Endometrial microvascular endothelial cells (primary cell): ENCODE measurements around the gene ABCC4. TPM values are rescaled to one million over a fixed set of nuclear protein-coding genes. Genes with fewer than 3 reads are reported as not detected.
"Not testable (repeated sequence)": the region's sequence is repeated elsewhere in the genome, so short reads cannot be mapped to it uniquely, and the experiment has no call there.

Experiments
- in situ Hi-C: cut with HindIII; loops from 2 replicates; pipeline ENCODE4 v1.10.0; 2017; ENCODE audit warnings: low sequenced_read_pairs, low pct_unique_long_range_greater_than_20kb; ENCODE audit errors: inconsistent ontology term
- total RNA-seq: library from RNA; depleted of rRNA; stranded (reverse); fragments of >200 nt; gene quantifications from one replicate; pipeline ENCODE4 v1.2.3, GENCODE V29; 2015; ENCODE audit errors: inconsistent ontology term

Gene ABCC4
- total RNA-seq, 1 donor from 2014 or later = 27.6 TPM

DNA sequence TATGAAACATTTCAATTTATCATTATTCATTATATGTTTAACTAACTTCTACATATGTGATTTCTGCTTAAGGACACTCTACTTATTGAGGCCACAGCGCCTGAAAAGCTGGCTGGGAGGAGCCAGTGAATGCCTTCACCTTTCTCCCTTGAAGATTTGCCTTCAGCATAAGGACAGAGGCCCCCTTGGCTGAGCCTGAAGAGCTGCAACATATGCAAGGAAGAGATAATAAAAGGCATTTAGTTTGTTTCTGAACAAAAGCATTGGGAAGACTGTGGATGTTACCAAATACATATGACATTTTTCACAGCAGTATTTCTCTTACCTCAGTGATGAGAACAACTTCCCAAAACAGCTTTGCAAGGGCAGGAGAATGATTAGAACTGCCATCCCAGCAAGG lies 92.1 kb downstream of the ABCC4 start:
- in situ Hi-C loops = no loop called here

GRCh38 chr13:95207769-95208366 lies 93.4 kb downstream of the ABCC4 start:
- in situ Hi-C loops = no loop called here

- in situ Hi-C loops = no loop called here
These were observed 95.1 kb downstream of the ABCC4 start for GRCh38 chr13:95206116-95206515.

DNA sequence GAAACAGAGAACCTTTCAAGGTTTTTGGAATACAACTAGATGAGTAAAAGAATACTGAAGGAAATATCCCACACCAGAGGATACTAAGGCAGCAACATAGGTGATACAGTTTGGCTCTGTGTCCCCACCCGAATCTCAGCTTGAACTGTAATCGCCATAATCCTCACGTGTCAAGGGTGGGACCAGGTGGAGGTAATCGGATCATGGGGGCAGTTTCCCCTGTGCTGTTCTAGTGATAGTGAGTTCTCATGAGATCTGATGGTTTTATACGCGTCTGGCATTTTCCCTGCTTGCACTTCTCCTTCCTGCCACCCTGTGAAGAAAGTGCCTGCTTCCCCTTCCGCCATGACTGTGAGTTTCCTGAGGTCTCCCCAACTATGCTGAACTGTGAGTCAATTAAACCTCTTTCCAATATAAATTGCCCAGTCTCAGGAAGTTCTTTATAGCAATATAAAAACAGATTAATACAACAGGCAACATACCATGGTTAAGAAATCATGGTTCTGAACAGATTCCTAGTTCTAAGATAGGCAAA lies 97.0 kb downstream of the ABCC4 start:
- in situ Hi-C loops = no loop called here

- in situ Hi-C loops = no loop called here
These were observed 99.2 kb downstream of the ABCC4 start for GRCh38 chr13:95201814-95202651.

DNA sequence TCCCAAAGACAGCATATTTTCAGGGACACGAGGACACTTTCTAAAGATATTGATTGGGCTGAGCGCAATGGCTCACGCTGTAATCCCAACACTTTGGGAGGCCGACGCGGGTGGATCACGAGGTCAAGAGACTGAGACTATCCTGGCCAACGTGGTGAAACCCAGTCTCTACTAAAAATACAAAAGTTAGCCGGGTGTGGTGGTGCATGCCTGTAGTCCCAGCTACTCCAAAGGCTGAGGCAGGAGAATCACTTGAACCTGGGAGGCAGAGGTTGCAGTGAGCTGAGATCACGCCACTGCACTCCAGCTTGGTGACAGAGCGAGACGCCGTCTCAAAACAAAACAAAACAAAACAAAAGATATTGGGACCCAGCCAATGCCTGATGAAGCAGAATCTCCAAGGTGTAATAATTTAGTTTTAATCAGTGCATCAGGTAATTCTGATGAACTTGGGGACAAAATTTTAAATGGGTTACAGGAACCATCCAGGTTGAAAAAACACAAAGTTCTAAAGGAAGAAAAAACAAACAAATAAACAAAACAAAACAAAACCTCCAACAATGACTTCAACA lies 100.8 kb downstream of the ABCC4 start:
- in situ Hi-C loops = not testable (repeated sequence)

GRCh38 chr13:95199896-95200295 lies 101.4 kb downstream of the ABCC4 start:
- in situ Hi-C loops = no loop called here

GRCh38 chr13:95198606-95199005 lies 102.6 kb downstream of the ABCC4 start:
- in situ Hi-C loops = not testable (repeated sequence)

DNA sequence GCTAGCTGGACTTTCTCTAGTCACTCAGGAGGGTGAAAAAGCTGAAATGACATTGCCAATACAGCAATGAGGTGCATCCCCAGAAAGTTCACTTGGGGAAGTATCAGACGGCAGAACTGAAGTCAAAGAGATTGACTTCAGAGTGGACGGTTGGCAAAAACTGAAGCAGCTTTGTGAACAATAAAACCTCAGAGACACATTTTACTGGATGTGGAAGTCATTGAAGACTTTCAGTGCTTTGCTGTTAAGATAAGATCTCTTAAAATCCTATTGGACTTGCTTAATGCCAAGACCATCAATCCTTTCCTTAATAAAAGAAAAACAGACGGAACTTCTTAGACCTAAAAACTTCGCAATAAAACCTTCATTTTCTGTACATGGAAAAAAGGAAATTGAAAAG lies 103.7 kb downstream of the ABCC4 start:
- in situ Hi-C loops = no loop called here

DNA sequence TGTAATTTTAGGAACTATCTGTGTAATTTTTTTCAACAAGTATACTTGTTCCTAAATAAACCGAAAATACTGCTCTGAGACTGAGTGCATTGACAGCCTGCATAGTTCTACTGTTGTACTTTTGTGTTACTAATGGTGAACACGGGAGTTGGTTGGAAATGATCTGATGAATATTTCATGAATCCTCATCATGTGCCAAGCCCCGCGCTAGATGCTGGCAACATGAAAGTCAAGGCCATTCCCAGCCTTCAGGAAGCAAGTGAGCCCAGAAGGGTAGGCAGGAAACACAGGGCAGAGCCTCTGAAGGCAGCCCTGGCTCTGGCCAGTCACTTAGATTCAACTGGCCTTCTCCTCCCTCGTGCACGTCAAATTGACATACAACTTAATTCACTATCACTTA lies 106.1 kb downstream of the ABCC4 start:
- in situ Hi-C loops = no loop called here

GRCh38 chr13:95193509-95194230 lies 107.6 kb downstream of the ABCC4 start:
- in situ Hi-C loops = no loop called here

- in situ Hi-C loops = no loop called here
These were observed 108.3 kb downstream of the ABCC4 start for GRCh38 chr13:95192998-95193397.

- in situ Hi-C loops = not testable (repeated sequence)
These were observed 108.7 kb downstream of the ABCC4 start for GRCh38 chr13:95192564-95192945.

GRCh38 chr13:95191821-95192563 lies 109.3 kb downstream of the ABCC4 start:
- in situ Hi-C loops = no loop called here

GRCh38 chr13:95188128-95188527 lies 113.1 kb downstream of the ABCC4 start:
- in situ Hi-C loops = no loop called here

GRCh38 chr13:95185851-95186250 lies 115.4 kb downstream of the ABCC4 start:
- in situ Hi-C loops = no loop called here

- in situ Hi-C loops = no loop called here
These were observed 115.9 kb downstream of the ABCC4 start for GRCh38 chr13:95185311-95185710.

GRCh38 chr13:95184317-95184716 lies 116.9 kb downstream of the ABCC4 start:
- in situ Hi-C loops = no loop called here
